ENCODE measurements around the gene RNF224.
A peak's percentile ranks its signal among the peaks of the same experiment; 100 is the strongest.

RNF224 gene

GRCh38 chr9:137227054-137227852, at the start of gene RNF224:
RNF224 (plus strand) TSS chr9:137227502; CDS start chr9:137228336, 834 bp downstream.
- peak; percentile 61 to 74 for DNase-seq (ENCODE audit: extremely low read depth in 1 of 2, low read depth in 1 of 2)

- no peak for DNase-seq (ENCODE audit: extremely low read depth in 1 of 2, low read depth in 1 of 2)
Observed at GRCh38 chr9:137178201-137178938, 48.9 kb upstream of the RNF224 start.

- DNase-seq (ENCODE audit: extremely low read depth in 1 of 2, low read depth in 1 of 2) = no peak
Observed at GRCh38 chr9:137178939-137179630, 48.2 kb upstream of the RNF224 start.

- no peak for DNase-seq (ENCODE audit: extremely low read depth in 1 of 2, low read depth in 1 of 2)
Observed at GRCh38 chr9:137179761-137180160, 47.5 kb upstream of the RNF224 start.

GRCh38 chr9:137180491-137180890, 46.8 kb upstream of the RNF224 start:
- DNase-seq (ENCODE audit: extremely low read depth in 1 of 2, low read depth in 1 of 2) = no peak

- DNase-seq (ENCODE audit: extremely low read depth in 1 of 2, low read depth in 1 of 2) = no peak
Observed at GRCh38 chr9:137181680-137182079, 45.6 kb upstream of the RNF224 start.

- no peak for DNase-seq (ENCODE audit: extremely low read depth in 1 of 2, low read depth in 1 of 2)
Observed at GRCh38 chr9:137182836-137183235, 44.5 kb upstream of the RNF224 start.

GRCh38 chr9:137183980-137184595, 43.2 kb upstream of the RNF224 start:
- no peak for DNase-seq (ENCODE audit: extremely low read depth in 1 of 2, low read depth in 1 of 2)

- no peak for DNase-seq (ENCODE audit: extremely low read depth in 1 of 2, low read depth in 1 of 2)
Observed at GRCh38 chr9:137184881-137185660, 42.2 kb upstream of the RNF224 start.

- DNase-seq (ENCODE audit: extremely low read depth in 1 of 2, low read depth in 1 of 2) = no peak
Observed at GRCh38 chr9:137185921-137186320, 41.4 kb upstream of the RNF224 start.

GRCh38 chr9:137186385-137186784, 40.9 kb upstream of the RNF224 start:
- DNase-seq (ENCODE audit: extremely low read depth in 1 of 2, low read depth in 1 of 2) = no peak

- DNase-seq (ENCODE audit: extremely low read depth in 1 of 2, low read depth in 1 of 2) = no peak
Observed at GRCh38 chr9:137187386-137187785, 39.9 kb upstream of the RNF224 start.

- DNase-seq (ENCODE audit: extremely low read depth in 1 of 2, low read depth in 1 of 2) = no peak
Observed at GRCh38 chr9:137188086-137188489, 39.2 kb upstream of the RNF224 start.

GRCh38 chr9:137188490-137189296, 38.6 kb upstream of the RNF224 start, which contains the start of the genes ANAPC2 and SSNA1:
ANAPC2 (minus strand) TSS chr9:137188560; CDS start chr9:137188532, 28 bp downstream.
SSNA1 (plus strand) TSS chr9:137188676; CDS start chr9:137188727, 51 bp downstream.
- peak; percentile 68 to 95 for DNase-seq (ENCODE audit: extremely low read depth in 1 of 2, low read depth in 1 of 2)

- DNase-seq (ENCODE audit: extremely low read depth in 1 of 2, low read depth in 1 of 2) = no peak
Observed at GRCh38 chr9:137189297-137190295, 37.7 kb upstream of the RNF224 start.

GRCh38 chr9:137190315-137190856, 36.9 kb upstream of the RNF224 start:
- DNase-seq (ENCODE audit: extremely low read depth in 1 of 2, low read depth in 1 of 2) = no peak

GRCh38 chr9:137191245-137191644, 36.1 kb upstream of the RNF224 start:
- no peak for DNase-seq (ENCODE audit: extremely low read depth in 1 of 2, low read depth in 1 of 2)
